GM18498 (cell line): ENCODE measurements around the gene DHRSX.
"Not testable (repeated sequence)": the region's sequence is repeated elsewhere in the genome, so short reads cannot be mapped to it uniquely, and the experiment has no call there.

Experiments used
- ATAC-seq: cut with Tn5 transposase; IDR thresholded peaks from one replicate; pipeline ENCODE4 v1.9.1; 2021; ENCODE audit warnings: mild to moderate bottlenecking, moderate library complexity; ENCODE audit not compliant: unreplicated experiment

The DHRSX gene

GRCh38 chrX:2521092-2521926 is 20.5 kb upstream of the DHRSX start:
- peak; percentile 77 for ATAC-seq

- no peak for ATAC-seq
Measured at GRCh38 chrX:2520539-2520938, 19.8 kb upstream of the DHRSX start.

GRCh38 chrX:2519638-2520037 is 18.9 kb upstream of the DHRSX start:
- ATAC-seq, result not testable (repeated sequence)

GRCh38 chrX:2517055-2517454 is 16.3 kb upstream of the DHRSX start:
- ATAC-seq, result peak; percentile 2

GRCh38 chrX:2516623-2517022 is 15.8 kb upstream of the DHRSX start:
- ATAC-seq, result peak; percentile 61

- ATAC-seq, result no peak
Measured at GRCh38 chrX:2514131-2514530, 13.4 kb upstream of the DHRSX start.

- no peak for ATAC-seq
Measured at GRCh38 chrX:2513121-2513664, 12.4 kb upstream of the DHRSX start.

GRCh38 chrX:2512501-2512900 is 11.7 kb upstream of the DHRSX start:
- ATAC-seq, result no peak

- ATAC-seq, result no peak
Measured at GRCh38 chrX:2511326-2511725, 10.6 kb upstream of the DHRSX start.

- ATAC-seq, result no peak
Measured at GRCh38 chrX:2508648-2509335, 8.0 kb upstream of the DHRSX start.

GRCh38 chrX:2507904-2508627 is 7.3 kb upstream of the DHRSX start:
- no peak for ATAC-seq

GRCh38 chrX:2507196-2507595 is 6.4 kb upstream of the DHRSX start:
- ATAC-seq, result no peak

GRCh38 chrX:2505341-2505740 is 4.6 kb upstream of the DHRSX start:
- ATAC-seq, result not testable (repeated sequence)

- no peak for ATAC-seq
Measured at GRCh38 chrX:2504706-2505332, 4.0 kb upstream of the DHRSX start.

- ATAC-seq, result no peak
Measured at GRCh38 chrX:2503591-2504500, 3.1 kb upstream of the DHRSX start.

GRCh38 chrX:2502668-2503519 is 2.1 kb upstream of the DHRSX start:
- ATAC-seq, result no peak

GRCh38 chrX:2502120-2502667 is 1.4 kb upstream of the DHRSX start:
- no peak for ATAC-seq

- ATAC-seq, result no peak
Measured at GRCh38 chrX:2501559-2502102, 855 bp upstream of the DHRSX start.
